IMR-90 (cell line): ENCODE measurements around the gene ASB14.

Experiments
- BHLHE40 ChIP-seq: fragments of 150-350 bp; IDR thresholded peaks from 2 replicates; pipeline ENCODE4 v1.6.1; 2016; ENCODE audit warnings: mild to moderate bottlenecking, low read depth, low read length
- FOS ChIP-seq: fragments of 150-350 bp; IDR thresholded peaks from 2 replicates; pipeline ENCODE4 v1.6.1; 2016; ENCODE audit warnings: low read depth, low read length
- MAFK ChIP-seq: IDR thresholded peaks from 2 replicates; pipeline ENCODE4 v1.6.1; 2012; ENCODE audit warnings: low read depth, low read length, improper control_type of control experiment
- MAZ ChIP-seq: IDR thresholded peaks from 2 replicates; pipeline ENCODE4 v1.6.1; 2012; ENCODE audit warnings: low read depth, mild to moderate bottlenecking, low read length, improper control_type of control experiment, moderate library complexity, borderline replicate concordance
- MXI1 ChIP-seq: IDR thresholded peaks from 2 replicates; pipeline ENCODE4 v1.6.1; 2012; ENCODE audit warnings: low read depth, mild to moderate bottlenecking, low read length, moderate library complexity, borderline replicate concordance
- NFE2L2 ChIP-seq: fragments of 150-350 bp; IDR thresholded peaks from 2 replicates; pipeline ENCODE4 v1.6.1; 2016; ENCODE audit warnings: low read depth, mild to moderate bottlenecking, low read length
- POLR2A ChIP-seq: IDR thresholded peaks from 2 replicates; pipeline ENCODE4 v1.6.1; 2012; ENCODE audit warnings: mild to moderate bottlenecking, low read depth, low read length
- RCOR1 ChIP-seq: IDR thresholded peaks from 2 replicates; pipeline ENCODE4 v1.6.1; 2012; ENCODE audit warnings: mild to moderate bottlenecking, low read length, improper control_type of control experiment; ENCODE audit not compliant: insufficient replicate concordance
- RFX5 ChIP-seq: IDR thresholded peaks from 2 replicates; pipeline ENCODE4 v1.8.0; 2012; ENCODE audit warnings: low read depth, mild to moderate bottlenecking, low read length, moderate library complexity
- TF ChIP-seq, protein P1 (sequence below): conservative IDR thresholded peaks from 2 replicates; pipeline ENCODE4 v1.5.1; 2012; ENCODE audit warnings: mild to moderate bottlenecking, low read depth, low read length, improper control_type of control experiment
- TF ChIP-seq, protein P2 (sequence below): fragments of 150-350 bp; IDR thresholded peaks from 2 replicates; pipeline ENCODE4 v1.6.1; 2017; ENCODE audit warnings: mild to moderate bottlenecking, antibody characterized with exemption, low read length, low read depth

DNA sequence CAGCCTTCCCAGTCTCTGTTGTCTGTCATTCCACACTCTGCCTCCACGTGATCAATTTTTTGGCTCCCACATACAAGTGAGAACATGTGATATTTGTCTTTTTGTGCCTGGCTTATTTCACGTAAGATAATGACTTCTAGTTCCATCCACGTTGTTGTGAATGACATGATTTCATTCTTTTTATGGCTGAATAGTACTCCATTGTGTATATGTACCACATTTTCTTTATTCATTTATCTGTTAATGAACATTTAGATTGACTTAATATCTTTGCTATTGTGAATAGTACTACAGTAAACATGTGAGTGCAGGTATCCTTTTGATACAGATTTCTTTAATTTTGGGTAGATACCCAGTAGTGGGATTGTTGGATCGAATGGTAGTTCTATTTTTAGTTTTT is 31.4 kb downstream of the ASB14 start:
- TF ChIP-seq POLR2A (no peak), MAFK (no peak), FOS (no peak), NFE2L2 (no peak), BHLHE40 (no peak), RFX5 (no peak), MXI1 (no peak), RCOR1 (no peak), MAZ (no peak)
- TF ChIP-seq, protein P1, sequence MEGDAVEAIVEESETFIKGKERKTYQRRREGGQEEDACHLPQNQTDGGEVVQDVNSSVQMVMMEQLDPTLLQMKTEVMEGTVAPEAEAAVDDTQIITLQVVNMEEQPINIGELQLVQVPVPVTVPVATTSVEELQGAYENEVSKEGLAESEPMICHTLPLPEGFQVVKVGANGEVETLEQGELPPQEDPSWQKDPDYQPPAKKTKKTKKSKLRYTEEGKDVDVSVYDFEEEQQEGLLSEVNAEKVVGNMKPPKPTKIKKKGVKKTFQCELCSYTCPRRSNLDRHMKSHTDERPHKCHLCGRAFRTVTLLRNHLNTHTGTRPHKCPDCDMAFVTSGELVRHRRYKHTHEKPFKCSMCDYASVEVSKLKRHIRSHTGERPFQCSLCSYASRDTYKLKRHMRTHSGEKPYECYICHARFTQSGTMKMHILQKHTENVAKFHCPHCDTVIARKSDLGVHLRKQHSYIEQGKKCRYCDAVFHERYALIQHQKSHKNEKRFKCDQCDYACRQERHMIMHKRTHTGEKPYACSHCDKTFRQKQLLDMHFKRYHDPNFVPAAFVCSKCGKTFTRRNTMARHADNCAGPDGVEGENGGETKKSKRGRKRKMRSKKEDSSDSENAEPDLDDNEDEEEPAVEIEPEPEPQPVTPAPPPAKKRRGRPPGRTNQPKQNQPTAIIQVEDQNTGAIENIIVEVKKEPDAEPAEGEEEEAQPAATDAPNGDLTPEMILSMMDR: no peak
- TF ChIP-seq, protein P2, sequence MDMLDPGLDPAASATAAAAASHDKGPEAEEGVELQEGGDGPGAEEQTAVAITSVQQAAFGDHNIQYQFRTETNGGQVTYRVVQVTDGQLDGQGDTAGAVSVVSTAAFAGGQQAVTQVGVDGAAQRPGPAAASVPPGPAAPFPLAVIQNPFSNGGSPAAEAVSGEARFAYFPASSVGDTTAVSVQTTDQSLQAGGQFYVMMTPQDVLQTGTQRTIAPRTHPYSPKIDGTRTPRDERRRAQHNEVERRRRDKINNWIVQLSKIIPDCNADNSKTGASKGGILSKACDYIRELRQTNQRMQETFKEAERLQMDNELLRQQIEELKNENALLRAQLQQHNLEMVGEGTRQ: no peak
